ENCODE measurements around the gene NLK.
A peak's percentile ranks its signal among the peaks of the same experiment; 100 is the strongest.
"Not testable (repeated sequence)": the region's sequence is repeated elsewhere in the genome, so short reads cannot be mapped to it uniquely, and the experiment has no call there.

Gene NLK

DNA sequence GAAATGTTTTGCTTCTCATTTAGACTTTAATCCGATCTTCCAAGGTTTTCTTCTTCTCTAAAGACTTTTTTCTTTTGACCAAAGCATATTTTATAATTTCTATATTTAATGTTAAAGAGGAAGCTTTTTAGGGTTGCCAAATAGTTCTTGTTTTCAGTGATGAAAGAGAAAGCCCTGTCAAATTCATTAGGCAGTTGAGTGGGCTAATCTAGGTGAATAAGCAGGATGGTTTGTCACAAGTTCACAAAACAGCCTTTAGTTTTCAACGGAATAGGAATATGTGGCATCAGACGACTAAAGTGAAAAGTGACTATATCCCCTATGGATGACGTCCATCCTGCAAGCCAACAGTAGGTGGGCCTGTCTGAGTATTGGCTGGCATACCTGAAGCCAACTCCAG is 118.8 kb downstream of the NLK start:
- DNase-seq = no peak

DNA sequence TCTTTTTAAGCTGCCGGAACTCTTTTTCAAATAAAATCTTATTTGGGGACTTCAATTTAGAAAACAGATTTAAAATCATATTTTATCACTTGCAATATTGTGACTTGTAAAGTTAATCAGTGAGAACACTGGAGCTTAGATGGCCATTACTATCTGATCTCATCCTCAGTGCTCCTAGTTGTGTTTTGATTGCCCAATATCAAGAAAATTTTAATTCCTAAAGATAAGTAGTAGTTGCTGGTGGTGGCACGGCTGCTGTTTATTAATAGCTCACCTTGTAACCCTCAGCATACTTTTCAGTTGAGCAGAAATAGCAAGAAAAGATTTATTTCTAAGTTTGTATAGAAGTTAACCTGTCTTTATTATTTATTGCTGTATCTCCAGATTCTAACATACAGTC is 124.0 kb downstream of the NLK start:
- no peak for DNase-seq

DNA sequence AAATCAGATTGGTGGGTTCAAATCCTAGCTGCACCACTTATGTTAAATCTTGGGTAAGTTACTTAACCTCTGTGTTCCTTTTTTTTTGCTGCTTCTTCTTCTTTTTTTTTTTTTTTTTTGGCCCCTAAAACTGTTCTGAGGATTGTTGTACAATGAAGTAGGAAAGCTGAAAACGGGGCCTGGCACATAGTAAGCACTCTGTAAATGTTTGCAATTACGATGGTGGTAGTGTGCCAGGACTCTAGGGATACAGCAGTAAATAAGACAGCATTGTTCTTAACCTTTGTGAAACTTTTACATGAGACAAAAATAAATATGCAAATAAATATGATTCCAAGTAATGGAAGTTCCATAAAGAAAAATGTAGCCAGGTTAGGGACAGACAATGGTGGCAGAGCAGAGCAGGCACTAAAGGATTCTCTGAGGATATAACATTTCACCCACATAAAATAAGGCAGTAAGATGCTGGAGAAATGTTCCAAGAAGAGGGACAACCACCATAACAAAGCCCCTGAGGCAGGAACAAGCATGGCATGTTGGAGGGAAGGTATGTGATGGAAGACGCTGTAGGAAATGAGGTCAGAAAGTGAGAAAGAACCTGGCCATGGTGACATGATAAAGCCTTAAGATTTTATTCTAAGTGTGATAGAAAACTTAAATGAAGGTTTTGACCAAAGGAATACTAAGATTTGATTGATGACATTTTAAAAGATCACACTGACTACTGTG is 127.3 kb downstream of the NLK start:
- DNase-seq = no peak

DNA sequence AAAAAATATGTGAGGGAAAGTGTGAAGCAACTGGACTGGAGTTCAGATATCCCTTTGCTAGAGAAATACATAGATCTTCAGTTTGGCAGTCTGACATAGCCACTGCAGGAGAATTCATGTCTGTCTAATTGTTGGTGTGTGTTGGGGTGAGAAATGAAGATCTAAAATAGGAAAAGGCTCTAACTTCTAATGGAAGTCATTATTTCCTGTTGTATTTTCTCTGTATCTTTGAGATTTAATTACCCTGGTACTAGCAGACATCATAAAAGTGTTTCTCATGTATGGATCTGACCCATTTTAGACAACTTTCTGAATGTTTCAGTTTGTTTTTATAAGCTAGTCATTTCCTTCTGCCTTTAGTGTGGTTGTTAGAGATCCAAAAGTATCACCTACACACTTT is 128.3 kb downstream of the NLK start:
- no peak for DNase-seq

DNA sequence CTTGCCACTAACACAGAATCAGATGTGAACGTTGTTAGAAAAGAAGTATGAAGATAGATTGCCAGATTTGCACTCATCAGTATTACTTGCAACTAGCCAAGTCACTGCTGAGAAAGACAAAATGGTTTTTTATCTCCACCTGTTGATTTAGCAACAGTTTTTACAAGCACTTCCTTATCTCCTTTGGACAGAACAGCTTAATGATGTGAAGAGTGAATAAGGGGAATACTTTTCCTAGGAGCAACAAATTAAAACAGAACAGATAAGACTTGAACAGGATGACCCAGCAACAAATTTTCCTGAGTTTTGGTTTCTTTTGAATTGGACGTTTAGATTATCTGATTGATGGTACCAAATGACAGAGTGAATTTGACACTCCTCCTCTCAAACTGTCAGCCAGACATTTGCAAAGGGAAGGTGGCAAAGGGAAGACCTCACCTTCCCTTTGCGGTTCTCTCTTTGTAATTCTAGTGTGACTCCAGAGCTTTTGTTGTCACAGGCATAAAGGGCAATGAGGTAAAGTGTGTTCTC is 130.6 kb downstream of the NLK start:
- DNase-seq = no peak

DNA sequence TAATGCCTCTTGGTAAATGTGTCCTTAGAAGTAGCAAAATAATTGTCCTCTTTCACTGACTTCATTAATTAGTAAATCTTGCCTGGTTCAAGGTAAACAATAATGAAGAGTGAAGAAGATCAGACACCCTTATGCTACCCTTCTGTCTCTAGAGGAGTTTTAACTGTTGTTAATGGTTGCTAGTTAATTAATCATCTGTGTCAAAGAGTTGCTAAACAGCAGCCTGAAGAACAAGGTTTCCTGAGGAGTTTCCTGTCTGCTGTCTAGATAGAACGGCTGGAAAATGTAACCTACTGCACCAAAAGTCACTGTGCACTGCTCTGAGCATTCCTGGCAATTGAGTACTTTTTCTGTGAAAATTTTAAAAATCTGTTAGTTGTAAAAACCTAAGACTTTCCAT is 131.3 kb downstream of the NLK start:
- no peak for DNase-seq

DNA sequence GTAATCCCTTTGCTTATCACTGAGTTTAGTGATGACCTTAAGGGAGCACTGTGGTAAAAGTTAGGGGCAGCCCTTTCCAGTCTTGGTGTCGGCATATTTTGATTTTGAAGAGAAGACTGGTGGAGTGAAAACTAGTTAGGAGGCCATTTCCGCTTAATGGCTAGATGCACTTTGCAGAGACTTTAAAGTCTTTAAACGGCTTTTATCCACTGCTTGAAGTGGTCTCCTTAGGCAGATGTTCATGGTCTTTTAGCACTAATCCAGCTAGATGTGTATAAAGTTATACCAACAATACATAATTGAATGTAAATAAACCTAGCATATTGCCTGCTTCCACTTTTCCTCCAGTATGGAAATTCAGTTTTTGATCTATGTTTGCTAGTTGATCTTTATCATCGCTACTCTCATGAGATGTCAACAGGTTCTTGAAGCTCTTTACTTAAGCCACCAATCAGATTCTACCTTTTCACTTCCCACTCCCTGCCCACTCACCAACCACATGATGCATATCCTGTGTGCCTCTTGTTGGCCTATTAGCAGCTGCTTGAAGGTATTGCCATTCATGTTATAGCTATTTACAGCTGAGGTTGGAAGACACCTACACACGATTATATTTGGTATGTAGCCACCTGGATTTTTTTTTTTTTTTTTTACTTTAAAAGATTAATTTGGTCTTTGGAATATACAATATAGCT is 132.0 kb downstream of the NLK start:
- DNase-seq = peak; percentile 43

DNA sequence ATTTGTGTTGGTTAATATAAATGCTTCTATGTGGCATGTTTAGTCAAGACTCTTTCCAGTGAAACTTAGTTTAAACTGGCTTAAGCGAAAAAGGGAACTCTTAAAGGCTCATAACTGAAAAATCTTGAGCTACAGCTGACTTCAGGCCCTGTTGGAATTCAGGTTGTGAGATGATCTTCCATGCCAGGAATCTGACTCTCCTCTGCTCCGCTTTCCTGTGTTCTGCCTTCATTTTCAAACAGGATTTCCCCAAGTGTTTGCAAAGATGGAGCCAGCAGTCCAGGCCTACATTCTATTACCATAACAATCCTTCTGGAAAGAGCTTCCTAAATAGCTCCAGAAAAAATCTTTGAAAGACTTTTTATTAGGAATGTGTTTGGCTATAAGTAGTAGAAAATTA is 134.9 kb downstream of the NLK start:
- DNase-seq = no peak

DNA sequence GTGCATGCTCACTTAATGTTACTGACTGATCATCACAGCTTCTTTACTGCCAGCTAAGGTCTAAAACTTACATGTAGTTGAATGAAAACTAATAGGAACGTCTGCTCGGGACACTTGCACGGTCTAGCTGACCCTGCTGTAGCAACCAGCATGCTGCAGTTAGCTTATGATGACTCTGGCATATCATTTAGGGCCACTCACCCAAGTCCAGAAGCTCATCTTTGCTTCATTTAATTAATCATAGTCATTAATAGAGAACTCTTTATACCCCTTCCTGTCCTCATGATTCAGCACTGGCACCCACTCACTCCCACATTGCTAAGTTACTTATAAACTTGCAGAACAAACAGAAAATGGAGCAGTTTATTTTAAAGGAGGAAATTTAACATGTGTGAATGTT is 136.3 kb downstream of the NLK start:
- DNase-seq = no peak

DNA sequence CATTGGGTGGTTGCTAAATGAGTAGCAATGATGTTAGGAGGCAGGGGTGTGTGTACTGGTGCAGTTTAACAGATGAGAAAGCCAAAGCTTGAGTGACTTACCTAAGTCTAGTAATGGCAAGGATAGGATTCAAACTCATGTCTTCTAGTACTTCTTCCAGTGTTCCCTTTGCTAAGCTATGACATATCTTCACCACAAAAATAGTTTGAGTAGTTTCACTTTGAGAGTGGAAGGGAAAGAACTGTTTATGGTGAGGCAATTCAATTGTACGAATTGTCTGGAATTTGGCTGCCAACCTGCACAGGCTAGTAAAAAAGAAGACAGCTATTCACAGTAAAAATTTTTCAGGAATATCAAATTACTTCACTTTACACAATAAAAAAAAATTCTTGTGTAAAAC is 138.0 kb downstream of the NLK start:
- DNase-seq = peak; percentile 15

DNA sequence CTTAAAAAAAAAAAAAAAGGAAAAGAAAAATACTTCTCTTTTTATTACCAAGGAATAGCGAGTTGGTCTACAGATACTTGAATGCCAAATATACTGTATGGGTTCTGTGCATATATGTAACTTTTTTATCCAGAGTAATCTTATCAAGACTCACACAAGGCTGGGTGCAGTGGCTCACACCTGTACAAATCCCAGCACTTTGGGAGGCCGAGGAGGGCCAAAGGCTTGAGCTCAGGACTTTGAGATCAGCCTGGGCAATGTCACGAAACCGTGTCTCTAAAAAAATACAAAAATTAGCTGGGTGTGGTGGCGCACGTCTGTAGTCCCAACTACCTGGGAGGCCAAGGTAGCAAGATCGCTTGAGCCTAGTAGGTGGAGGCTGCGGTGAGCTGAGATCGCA is 139.1 kb downstream of the NLK start:
- DNase-seq = no peak

DNA sequence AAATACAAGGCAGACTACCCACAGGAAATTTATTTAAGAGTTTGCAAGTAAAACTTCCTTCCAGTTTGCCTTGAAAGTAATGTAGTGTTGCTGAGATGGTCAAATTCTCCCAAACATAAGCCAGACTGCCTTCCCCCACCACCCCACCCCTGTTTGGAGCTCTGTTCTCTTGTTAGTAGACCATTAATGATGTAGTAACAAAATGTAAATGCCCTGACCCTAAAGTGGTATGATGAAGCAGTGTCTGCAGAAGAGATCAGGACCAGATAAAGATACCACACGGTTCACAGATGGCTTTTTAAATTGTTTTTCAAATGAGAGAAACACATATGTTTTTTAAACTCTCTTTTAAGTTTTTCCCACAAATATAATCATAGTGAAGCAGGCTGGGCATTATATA is 140.1 kb downstream of the NLK start:
- no peak for DNase-seq

DNA sequence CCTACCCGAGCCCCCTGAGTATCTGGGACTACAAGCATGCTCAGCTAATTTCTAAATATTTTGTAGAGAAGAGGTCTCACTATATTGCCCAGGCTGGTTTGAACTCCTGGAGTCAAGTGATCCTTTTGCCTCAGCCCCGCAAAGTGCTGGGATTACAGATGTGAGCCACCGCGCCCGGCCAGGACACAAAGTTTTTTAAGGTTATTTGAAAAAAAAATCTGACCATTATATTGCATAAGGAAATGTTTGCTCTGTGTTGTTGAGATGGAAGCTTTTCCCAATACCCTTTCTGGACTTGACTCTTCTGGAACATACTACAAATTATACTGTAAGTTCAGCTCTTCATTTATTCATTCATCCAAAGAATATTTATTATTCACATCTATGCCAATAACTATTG is 143.2 kb downstream of the NLK start:
- DNase-seq = no peak

DNA sequence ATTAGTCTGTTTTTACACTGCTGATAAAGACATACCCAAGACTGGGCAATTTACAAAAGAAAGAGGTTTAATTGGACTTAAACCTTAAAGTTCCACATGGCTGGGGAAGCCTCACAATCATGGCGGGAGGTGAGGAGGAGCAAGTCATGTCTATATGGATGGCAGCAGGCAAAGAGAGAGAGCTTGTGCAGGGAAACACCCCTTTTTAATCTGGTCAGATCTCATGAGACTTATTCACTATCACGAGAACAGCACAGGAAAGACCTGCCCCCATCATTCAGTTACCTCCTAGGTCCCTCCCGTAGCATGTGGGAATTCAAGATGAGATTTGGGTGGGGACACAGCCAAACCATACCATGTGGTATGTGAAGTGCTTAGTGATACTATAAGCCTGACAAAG is 144.0 kb downstream of the NLK start:
- not testable (repeated sequence) for DNase-seq

DNA sequence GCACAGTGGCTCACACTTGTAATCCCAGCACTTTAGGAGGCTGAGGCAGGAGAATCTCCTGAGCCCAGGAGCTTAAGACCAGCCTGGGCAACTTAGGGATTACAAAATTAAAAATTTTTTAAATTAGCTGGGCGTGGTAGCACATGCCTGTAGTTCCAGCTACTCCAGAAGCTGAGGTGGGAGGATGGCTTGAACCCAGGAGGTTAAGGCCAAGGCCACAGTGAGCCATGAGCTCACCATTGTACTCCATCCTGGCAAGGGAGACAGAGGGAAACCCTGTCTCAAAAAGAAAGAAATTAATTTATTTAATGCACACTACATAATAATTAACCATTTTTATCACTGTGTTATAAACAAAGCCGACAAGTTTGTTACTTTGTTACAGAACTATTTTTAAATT is 145.5 kb downstream of the NLK start:
- no peak for DNase-seq

DNA sequence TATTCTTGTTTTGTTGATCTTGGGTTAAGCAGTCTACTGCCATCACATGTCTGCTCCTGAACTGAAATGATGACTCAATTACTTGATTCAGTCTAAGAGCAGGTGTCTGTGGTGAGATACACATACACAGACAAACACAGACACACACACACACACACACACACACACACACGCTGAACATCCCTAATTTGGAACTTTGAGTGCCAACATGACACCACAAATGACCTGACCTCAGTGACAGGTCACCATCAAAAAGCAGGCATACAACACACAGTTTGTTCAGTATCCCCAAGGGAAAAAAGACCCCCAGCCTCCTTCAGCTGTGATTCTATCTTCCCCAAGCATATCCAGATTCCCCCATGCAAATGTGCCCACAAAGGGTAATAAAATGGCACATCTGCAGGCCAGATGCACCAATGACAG is 146.4 kb downstream of the NLK start:
- DNase-seq = no peak

DNA sequence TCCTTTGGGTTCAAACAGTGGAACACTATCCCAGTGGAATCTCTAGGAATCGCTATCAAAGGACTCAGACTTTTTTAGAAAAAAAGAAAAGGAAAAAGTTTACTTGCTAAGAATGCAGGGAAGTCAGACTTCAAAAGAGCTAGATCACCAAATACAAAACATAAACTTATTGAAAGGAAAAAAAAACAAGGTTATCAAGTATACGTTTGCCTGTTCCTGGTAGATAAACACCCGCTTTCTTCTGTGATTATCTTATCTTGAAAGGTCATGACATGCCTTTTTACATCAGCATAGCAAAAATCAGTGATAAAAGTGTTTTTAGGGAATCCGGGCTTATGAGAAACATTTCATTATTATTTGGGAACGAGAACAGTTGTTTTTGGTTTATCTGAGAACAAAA is 147.2 kb downstream of the NLK start:
- DNase-seq = no peak

DNA sequence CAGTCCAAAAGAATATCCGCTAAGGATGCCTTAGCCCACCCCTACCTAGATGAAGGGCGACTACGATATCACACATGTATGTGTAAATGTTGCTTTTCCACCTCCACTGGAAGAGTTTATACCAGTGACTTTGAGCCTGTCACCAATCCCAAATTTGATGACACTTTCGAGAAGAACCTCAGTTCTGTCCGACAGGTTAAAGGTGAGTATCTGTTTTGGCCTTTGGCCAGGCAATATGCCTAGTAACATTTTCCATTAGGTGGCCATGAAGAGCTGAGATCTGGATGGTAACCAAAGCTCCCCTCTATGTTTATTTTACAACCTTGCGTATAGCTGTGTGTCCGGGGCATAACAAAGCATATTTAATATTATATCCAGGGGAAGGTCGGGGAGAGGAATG is 148.5 kb downstream of the NLK start:
- no peak for DNase-seq

DNA sequence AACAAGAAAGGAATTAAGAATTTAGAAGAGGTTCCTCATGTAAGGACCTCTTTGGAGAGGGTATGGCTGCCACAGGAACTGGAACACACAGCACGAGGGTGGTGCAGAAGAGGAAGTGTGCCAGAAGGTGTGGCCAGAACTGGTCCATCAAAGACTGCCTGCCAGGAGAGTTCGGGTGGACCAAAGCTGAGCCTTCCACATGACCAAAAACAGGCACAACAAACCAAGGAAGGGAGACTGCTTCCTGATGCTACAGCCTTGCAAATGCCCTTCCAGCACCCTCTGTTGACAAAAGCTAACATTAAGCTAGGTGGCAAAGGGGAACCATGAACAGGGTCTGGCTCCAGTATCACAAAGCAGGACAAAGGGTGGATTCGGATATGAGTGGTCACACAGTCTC is 150.8 kb downstream of the NLK start:
- no peak for DNase-seq

DNA sequence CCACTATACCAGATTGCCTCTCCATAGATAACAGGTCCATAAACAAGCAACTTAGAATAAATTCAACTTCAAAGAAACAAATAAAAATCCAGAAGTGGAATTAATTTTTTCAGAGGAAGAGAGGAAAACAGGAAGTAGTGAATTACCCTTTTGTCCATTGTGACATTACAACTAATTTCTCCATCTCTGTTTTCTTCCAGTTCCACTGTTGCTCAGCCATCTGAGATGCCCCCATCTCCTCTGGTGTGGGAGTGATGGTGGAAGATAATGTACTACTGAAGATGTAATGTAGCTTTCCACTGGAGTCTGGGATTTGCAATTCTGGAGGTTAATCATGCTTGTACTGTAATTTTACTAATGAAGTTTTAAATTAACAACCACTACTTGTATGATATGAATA is 151.9 kb downstream of the NLK start:
- DNase-seq = no peak

DNA sequence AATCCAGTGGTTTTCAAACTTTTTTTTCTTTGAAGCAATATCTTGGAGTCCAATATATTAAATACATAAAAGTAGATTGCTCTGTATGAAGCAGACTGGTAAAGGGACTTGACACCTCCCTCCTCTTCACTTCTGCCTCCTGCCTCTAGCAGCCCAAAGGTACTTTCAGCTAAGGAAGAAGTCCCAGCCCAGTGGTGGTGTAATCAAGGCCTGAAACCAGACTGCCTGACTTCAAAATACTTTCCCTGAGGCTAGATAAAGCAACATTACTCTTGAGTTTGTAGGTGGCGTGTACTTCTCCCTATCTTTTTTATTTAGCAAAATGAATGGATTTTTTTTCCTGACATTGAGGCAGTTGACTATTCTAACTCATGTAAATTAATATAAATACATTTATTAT is 154.2 kb downstream of the NLK start:
- DNase-seq = no peak

DNA sequence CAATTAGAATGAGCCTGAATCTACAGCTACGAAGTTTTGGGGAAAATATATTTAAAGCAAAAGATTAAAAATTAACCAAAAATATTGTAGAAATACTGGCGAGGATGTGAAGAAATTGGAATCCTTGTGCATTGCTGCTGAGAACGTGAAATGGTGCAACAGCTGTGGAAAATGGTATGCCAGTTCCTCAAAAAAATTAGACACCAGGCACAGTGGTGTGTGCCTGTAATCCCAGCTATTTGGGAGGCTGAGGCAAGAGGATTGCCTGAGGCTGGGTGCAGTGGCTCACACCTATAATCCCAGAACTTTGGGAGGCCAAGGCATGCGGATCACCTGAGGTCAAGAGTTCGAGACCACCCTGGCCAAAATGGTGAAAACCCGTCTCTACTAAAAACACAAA is 156.6 kb downstream of the NLK start:
- no peak for DNase-seq

DNA sequence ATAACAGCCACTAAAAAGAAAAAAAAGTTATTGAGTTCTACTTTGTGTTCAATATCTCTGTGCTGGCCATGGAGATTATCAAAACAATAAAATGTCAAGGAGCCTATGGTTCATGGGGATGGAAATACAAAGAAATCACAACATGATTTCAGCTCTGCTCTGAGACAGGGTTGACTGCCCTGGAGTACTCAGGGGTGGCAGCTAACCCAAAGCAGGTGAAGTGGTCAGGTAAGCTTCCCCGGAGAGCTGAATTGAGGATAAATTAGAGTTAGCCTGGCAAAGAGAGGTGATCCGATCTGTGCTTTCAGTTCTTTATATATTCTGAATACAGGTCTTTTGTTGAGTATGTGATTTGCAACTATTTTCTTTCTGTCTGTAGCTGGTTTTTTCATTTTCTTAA is 157.3 kb downstream of the NLK start:
- no peak for DNase-seq

DNA sequence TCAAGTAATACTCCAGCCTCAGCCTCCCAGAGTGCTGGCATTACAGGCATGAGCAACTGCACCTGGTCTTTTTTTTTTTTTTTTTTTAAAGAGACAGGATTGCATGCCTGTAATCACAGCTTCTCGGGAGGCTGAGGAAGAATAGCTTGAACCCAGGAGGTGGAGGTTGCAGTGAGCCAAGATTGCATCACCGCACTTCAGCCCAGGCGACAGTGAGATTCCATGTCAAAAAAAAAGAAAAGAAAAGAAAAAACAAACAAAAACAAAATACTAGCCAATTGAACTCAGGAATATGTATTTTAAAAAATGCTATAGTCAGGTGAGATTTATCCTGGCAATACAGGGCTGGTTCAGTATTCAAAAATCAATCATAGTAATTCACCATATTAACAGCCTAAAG is 158.8 kb downstream of the NLK start:
- DNase-seq = no peak

DNA sequence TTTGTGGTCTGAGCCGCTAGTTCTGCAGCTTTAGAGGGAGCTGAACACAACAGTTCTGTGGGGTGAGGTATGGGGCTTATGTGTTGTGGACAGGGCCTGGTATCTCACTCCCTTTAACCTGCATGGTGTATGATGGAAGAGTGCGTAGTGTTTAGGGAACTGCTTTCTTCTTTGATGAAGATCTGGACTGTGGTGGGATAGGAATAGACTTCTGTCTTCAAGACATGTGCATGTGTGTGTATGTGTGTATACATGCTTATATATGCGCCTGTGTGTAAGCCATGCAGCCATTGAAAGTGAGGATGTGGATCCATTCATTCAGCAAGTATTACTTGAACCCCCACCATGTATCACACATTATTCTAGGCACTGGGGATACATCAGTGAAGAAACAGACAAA is 161.8 kb downstream of the NLK start:
- DNase-seq = no peak

Measured in activated CD4-positive, alpha-beta T cell treated with anti-CD3 and anti-CD28 coated beads, Interleukin-2, amount 50 U/mL, for 16 hours (primary cell).